ENCODE results near the gene PTK6. TPM values are rescaled to one million over a fixed set of nuclear protein-coding genes. Genes with fewer than 3 reads are reported as not detected.

PTK6 gene
- total and polyA plus RNA-seq, 2 donors (not counting 1 experiment from before 2014, with no cell fraction given) = 0.86 to 2.3 TPM

GRCh38 chr20:63561624-63562396 is 24.6 kb upstream of the PTK6 start:
- peaks cover 2 to 10% of the 10 kb centered on the region in 2 donors for H3K4me1 ChIP-seq (ENCODE audit: control insufficient read depth in 2 of 2, insufficient read depth in 2 of 2, low read length in 2 of 2)
- H3K27me3 ChIP-seq (replicated peaks in 1 of 4; ENCODE audit: control extremely low read depth in 1 of 4, control insufficient read depth in 3 of 4, insufficient read depth in 4 of 4, low read length in 3 of 4) = no peaks in the 10 kb centered on the region
- H4K20me1 ChIP-seq (ENCODE audit: control insufficient read depth, insufficient read depth, low read length, poor library complexity, severe bottlenecking) = peaks cover 70% of the 10 kb centered on the region
- H3K4me3 ChIP-seq (ENCODE audit: control extremely low read depth in 1 of 5, extremely low read depth in 1 of 5, insufficient read depth in 1 of 5, low read depth in 2 of 5, low read length in 4 of 5) = no peak overlapping the region
- no peak for ATAC-seq (ENCODE audit: low read depth)
- no peaks in the 10 kb centered on the region for H3K79me2 ChIP-seq (ENCODE audit: control insufficient read depth, insufficient read depth, low read length)
- no peak overlapping the region for H3K9ac ChIP-seq (ENCODE audit: low read length)
- CTCF ChIA-PET = no interaction called here
- TF ChIP-seq EZH2 (IDR thresholded peaks at IDR 0.05; ENCODE audit: borderline replicate concordance, insufficient read depth, low read depth, low read length, poor library complexity, severe bottlenecking) (no peak), CTCF (IDR thresholded peaks at IDR 0.05) (no peak)
- peaks cover 0 to 61% of the 10 kb centered on the region in 2 experiments for H3K36me3 ChIP-seq (replicated peaks in 1 of 2; ENCODE audit: control extremely low read depth in 1 of 2, control insufficient read depth in 1 of 2, extremely low read depth in 1 of 2, insufficient read depth in 2 of 2, low read length in 1 of 2)
- no peak overlapping the region for H3K4me2 ChIP-seq (replicated peaks; ENCODE audit: low read depth, low read length, poor library complexity, severe bottlenecking)
- Mint-ChIP-seq H3K27me3 (no peaks in the 10 kb centered on the region), H3K27ac (no peak overlapping the region), H3K4me1 (peaks cover 6% of the 10 kb centered on the region), H3K9me3 (ENCODE audit: insufficient read depth) (no peaks in the 10 kb centered on the region), H3K4me3 (no peak overlapping the region)
- H3K9me3 ChIP-seq (ENCODE audit: control extremely low read depth in 1 of 3, control insufficient read depth in 2 of 3, insufficient read depth in 1 of 3, low read length in 2 of 3) = peaks cover 0 to 6% (median 0%) of the 10 kb centered on the region in 3 donors
- no peak for DNase-seq
- H2AFZ ChIP-seq (ENCODE audit: insufficient read depth, low read depth, low read length, poor library complexity, severe bottlenecking) = no peak overlapping the region
- H3K27ac ChIP-seq (ENCODE audit: low read length in 2 of 2) = no peak overlapping the region
- POLR2A ChIA-PET = interaction anchor here (1.2 to 1.6 kb wide), 2 partner anchors 12 to 80 kb away, joined by 3 to 4 read pairs; partner anchors contain the start of gene HELZ2
- intact Hi-C loops (cut with micrococcal nuclease) = no loop called here
- 91% methylated on average over 36 of the region's 36 CpGs for WGBS (ENCODE audit: insufficient coverage)
